Suprapubic skin (tissue), 3 donors: ENCODE data around the gene TTC28.

Source experiments
- CTCF ChIP-seq, 2 donors: fragments of 200-600 bp in 1 of 2; fragments of 450-650 bp in 1 of 2; sonication (generic) in 1 of 2; IDR thresholded peaks; one replicate each; pipeline ENCODE4 v1.5.1; 2016 to 2019; ENCODE audit warnings: antibody characterized with exemption in 2 of 2, mild to moderate bottlenecking in 1 of 2, moderate library complexity in 1 of 2
- POLR2AphosphoS5 ChIP-seq, 3 donors: sonication (generic); formaldehyde crosslinking; IDR thresholded peaks; one replicate each; pipeline ENCODE4 v1.6.1; 2017; ENCODE audit warnings: antibody characterized with exemption in 3 of 3

GRCh38 chr22:28438183-28438768 lies 241.4 kb downstream of the TTC28 start:
- TF ChIP-seq CTCF (IDR thresholded peaks at IDR 0.05) (no peak), POLR2AphosphoS5 (IDR thresholded peaks at IDR 0.05) (no peak)
